Osteoblast (primary cell): ENCODE measurements around the gene PTX4. TPM values are rescaled to one million over a fixed set of nuclear protein-coding genes. Genes with fewer than 3 reads are reported as not detected.

Source experiments
- DNase-seq: peaks from one replicate; pipeline ENCODE4 v3.0.0; 2011; ENCODE audit warnings: low spot score, mixed read lengths; ENCODE audit not compliant: insufficient read length; ENCODE audit errors: missing footprints
- H2AFZ ChIP-seq: 2 replicates; pipeline ENCODE4 v1.6.0; 2011; ENCODE audit warnings: mild to moderate bottlenecking, low read length
- H3K27ac ChIP-seq: 2 replicates; pipeline ENCODE4 v1.5.1; 2011; ENCODE audit warnings: mild to moderate bottlenecking, low read depth, low read length, moderate library complexity
- H3K27me3 ChIP-seq: 2 replicates; pipeline ENCODE4 v1.6.0; 2012; ENCODE audit warnings: mild to moderate bottlenecking, control low read depth, inconsistent platforms, low read length, moderate library complexity; ENCODE audit not compliant: insufficient read depth
- H3K36me3 ChIP-seq: 2 replicates; pipeline ENCODE4 v1.5.1; 2011; ENCODE audit warnings: mild to moderate bottlenecking, low read length, control low read depth, moderate library complexity; ENCODE audit not compliant: insufficient read depth
- H3K4me1 ChIP-seq: 2 replicates; pipeline ENCODE4 v1.5.1; 2011; ENCODE audit warnings: mild to moderate bottlenecking, low read length, control low read depth, moderate library complexity; ENCODE audit not compliant: insufficient read depth
- H3K4me2 ChIP-seq: 2 replicates; pipeline ENCODE4 v1.6.0; 2011; ENCODE audit warnings: mild to moderate bottlenecking, low read length; ENCODE audit not compliant: insufficient read depth
- H3K4me3 ChIP-seq: fragments of 200-600 bp; sonication (generic); 3 replicates; pipeline ENCODE4 v1.5.1; 2012; ENCODE audit warnings: mild to moderate bottlenecking, low read length, inconsistent platforms; ENCODE audit not compliant: insufficient read depth
- H3K79me2 ChIP-seq: 2 replicates; pipeline ENCODE4 v1.6.0; 2012; ENCODE audit warnings: mild to moderate bottlenecking, low read length, control low read depth, inconsistent platforms; ENCODE audit not compliant: insufficient read depth
- H3K9me3 ChIP-seq: 2 replicates; pipeline ENCODE4 v1.5.1; 2011; ENCODE audit warnings: low read depth, low read length, control low read depth
- H4K20me1 ChIP-seq: 2 replicates; pipeline ENCODE4 v1.6.0; 2012; ENCODE audit warnings: mild to moderate bottlenecking, low read length, control low read depth; ENCODE audit not compliant: insufficient read depth
- CTCF ChIP-seq: IDR thresholded peaks from 2 replicates; pipeline ENCODE4 v1.5.1; 2011; ENCODE audit warnings: mild to moderate bottlenecking, low read depth, low read length, moderate library complexity; ENCODE audit errors: extremely low read depth
- total RNA-seq: library from RNA; depleted of rRNA; stranded (reverse); fragments of >200 nt; gene quantifications from 2 replicates; pipeline ENCODE4 v1.2.3, GENCODE V29; 2012

The PTX4 gene
- total RNA-seq, 1 donor = not detected

GRCh38 chr16:1497014-1497598 lies 8.4 kb upstream of the PTX4 start:
- Histone ChIP-seq H3K79me2 (peaks cover 38% of the 10 kb centered on the region), H3K27ac (no peak overlapping the region), H2AFZ (no peak overlapping the region), H3K4me3 (no peak overlapping the region), H3K27me3 (no peaks in the 10 kb centered on the region), H3K9me3 (no peaks in the 10 kb centered on the region), H3K4me2 (no peak overlapping the region), H4K20me1 (peaks cover 7% of the 10 kb centered on the region), H3K4me1 (peaks cover 9% of the 10 kb centered on the region), H3K36me3 (peaks cover 20% of the 10 kb centered on the region)
- DNase-seq = no peak
- TF ChIP-seq CTCF = no peak

- no peak overlapping the region for H3K4me3 ChIP-seq
- peaks cover 16% of the 10 kb centered on the region for H3K36me3 ChIP-seq
- H3K27me3 ChIP-seq = no peaks in the 10 kb centered on the region
- peaks cover 38% of the 10 kb centered on the region for H3K79me2 ChIP-seq
- H3K9me3 ChIP-seq = no peaks in the 10 kb centered on the region
- no peak overlapping the region for H3K27ac ChIP-seq
- H2AFZ ChIP-seq = no peak overlapping the region
- H3K4me1 ChIP-seq = peaks cover 9% of the 10 kb centered on the region
- DNase-seq = no peak
- no peak overlapping the region for H3K4me2 ChIP-seq
- peaks cover 7% of the 10 kb centered on the region for H4K20me1 ChIP-seq
- TF ChIP-seq CTCF = no peak
These were observed 7.7 kb upstream of the PTX4 start for GRCh38 chr16:1496464-1496863.

GRCh38 chr16:1495889-1496262 lies 7.1 kb upstream of the PTX4 start:
- no peak overlapping the region for H2AFZ ChIP-seq
- H3K4me1 ChIP-seq = peaks cover 9% of the 10 kb centered on the region
- no peak overlapping the region for H3K4me2 ChIP-seq
- H3K36me3 ChIP-seq = peaks cover 16% of the 10 kb centered on the region
- no peak overlapping the region for H3K4me3 ChIP-seq
- no peaks in the 10 kb centered on the region for H3K9me3 ChIP-seq
- peaks cover 38% of the 10 kb centered on the region for H3K79me2 ChIP-seq
- no peak overlapping the region for H3K27ac ChIP-seq
- no peaks in the 10 kb centered on the region for H3K27me3 ChIP-seq
- DNase-seq = no peak
- H4K20me1 ChIP-seq = peaks cover 7% of the 10 kb centered on the region
- TF ChIP-seq CTCF = no peak

- no peak overlapping the region for H2AFZ ChIP-seq
- no peaks in the 10 kb centered on the region for H3K9me3 ChIP-seq
- peaks cover 16% of the 10 kb centered on the region for H3K36me3 ChIP-seq
- DNase-seq = no peak
- no peaks in the 10 kb centered on the region for H3K27me3 ChIP-seq
- peaks cover 9% of the 10 kb centered on the region for H3K4me1 ChIP-seq
- H3K4me2 ChIP-seq = no peak overlapping the region
- no peak for TF ChIP-seq CTCF
- peaks cover 38% of the 10 kb centered on the region for H3K79me2 ChIP-seq
- H3K4me3 ChIP-seq = no peak overlapping the region
- H4K20me1 ChIP-seq = peaks cover 7% of the 10 kb centered on the region
- no peak overlapping the region for H3K27ac ChIP-seq
These were observed 6.6 kb upstream of the PTX4 start for GRCh38 chr16:1495211-1495888.
